ENCODE measurements around the gene EFNA3.

- TF ChIP-seq CTCF (IDR thresholded peaks at IDR 0.05) (no peak), POLR2AphosphoS5 (IDR thresholded peaks at IDR 0.05; ENCODE audit: low read depth, low read length) (no peak)
Measured at GRCh38 chr1:155057104-155057503, 21.5 kb upstream of the EFNA3 start.

All from Panc1 (cell line).